NCI-H1048 (cell line): ENCODE measurements around the gene UCHL1.
A peak's percentile ranks its signal among the peaks of the same experiment; 100 is the strongest.
"Not testable (repeated sequence)": the region's sequence is repeated elsewhere in the genome, so short reads cannot be mapped to it uniquely, and the experiment has no call there.

Experiments
- DNase-seq: peaks from one replicate; lab custom pipeline; 2025; lab: John Stamatoyannopoulos, UW

UCHL1 gene

DNA sequence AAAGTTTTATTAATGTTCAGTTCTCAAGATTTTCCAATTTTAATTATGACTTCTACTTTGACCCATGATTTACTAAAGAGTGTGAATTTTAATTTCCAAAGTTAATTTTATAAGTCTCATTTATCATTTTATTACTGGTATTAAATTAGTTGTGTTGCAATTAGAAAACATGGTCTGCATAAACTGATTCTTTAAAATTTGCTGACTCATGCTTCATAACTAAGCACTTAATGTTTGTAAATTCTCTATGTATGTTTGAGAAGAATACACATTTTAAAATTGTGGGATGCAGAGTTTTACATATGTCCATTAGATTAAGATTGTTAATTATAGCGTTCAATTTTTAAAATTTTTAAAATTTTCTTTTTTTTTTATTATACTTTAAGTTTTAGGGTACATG lies 20.2 kb upstream of the UCHL1 start:
- DNase-seq: no peak

DNA sequence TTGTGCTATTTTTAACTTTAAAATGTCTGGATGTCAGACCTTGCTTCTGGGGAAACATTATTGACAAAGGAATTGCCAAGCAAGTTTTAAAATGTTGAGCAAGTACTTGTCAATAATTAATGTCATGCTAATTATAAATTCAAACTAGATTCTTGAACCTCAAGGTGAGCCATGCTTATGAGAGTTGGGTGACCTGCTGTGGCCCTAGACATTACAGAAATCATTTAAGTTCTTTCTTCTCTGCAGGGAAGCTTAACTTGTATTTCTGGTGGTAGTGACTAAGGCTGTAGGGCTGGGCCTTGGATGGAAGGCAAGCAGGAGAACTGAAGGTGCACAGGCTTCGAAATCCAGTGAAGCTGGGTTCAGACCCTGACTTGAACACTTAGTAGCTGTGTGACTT lies 14.8 kb upstream of the UCHL1 start:
- no peak for DNase-seq

DNA sequence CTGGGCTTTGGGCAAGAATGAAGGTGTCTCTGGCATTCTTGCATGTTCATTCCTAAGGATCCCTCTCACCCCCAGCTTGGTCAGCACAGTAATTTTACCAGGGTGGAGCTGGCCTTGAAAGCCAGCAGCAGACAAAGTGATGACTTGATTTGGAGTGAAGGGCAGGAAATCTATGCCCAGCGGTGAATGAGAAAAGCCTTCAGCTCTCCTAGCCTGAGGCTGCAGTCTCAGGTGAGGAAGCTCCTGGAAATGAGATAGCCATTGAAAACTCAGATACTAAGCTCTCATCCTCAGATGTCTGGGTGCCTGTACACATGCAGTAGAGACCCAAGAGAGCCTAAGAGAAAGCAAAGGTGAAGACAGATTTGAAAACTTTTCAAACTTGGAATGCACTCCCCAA lies 10.7 kb upstream of the UCHL1 start:
- DNase-seq: no peak

DNA sequence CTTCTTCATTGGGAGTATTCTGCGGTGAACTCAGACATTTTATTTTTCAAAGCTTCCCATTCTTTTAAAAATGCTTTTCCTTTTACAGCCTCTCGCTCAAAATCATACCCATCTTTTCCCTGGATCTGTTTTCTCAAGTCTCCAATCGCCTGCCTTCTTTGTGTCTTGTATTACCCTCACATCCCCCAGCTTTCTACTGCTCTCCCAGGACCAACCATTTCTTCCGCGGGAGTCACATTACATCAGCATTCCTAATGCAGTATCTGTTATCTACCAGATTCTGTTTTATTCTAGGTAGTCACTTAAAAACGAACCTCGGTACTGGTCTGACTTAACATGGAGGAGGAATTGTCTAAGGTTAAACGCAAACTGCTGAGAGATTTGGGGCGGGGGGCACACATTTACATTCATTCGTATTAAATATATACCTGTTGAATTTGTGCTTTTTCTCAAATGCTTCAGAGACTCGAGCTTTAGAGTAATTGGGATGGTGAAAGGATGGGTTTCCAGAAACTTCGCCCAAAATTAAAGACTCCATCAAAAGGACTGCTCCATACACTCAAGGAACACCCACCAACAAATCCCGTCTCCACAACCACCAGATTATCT lies 493 bp upstream of the UCHL1 start:
- DNase-seq: no peak

DNA sequence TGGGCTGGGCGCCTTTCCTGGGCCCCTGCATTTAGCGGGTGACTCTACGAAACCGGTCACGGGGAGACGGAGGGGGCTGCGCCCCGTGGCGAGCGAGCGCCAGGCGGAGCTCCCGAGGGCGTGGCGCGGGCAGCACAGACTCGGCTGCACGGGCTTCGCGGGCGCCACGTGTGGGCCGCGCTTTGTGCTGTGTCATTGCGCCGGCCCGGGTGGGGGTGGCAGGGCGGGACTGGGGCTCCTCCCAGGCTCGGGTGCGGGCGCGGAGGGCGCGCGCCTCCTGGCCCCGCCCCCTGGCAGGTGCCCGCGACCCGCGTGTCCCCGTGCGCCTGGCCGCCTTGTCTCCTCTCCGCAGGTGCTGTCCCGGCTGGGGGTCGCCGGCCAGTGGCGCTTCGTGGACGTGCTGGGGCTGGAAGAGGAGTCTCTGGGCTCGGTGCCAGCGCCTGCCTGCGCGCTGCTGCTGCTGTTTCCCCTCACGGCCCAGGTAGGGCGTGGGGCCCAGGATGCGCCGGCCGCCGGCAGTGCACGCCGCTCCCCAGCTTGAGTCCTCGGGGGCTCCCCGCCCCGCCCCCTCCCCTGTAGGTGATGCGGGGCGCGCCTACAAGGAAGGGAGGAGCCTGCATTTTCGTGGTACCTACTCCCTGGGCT lies 651 bp downstream of the UCHL1 start:
- DNase-seq: peak; percentile 39

DNA sequence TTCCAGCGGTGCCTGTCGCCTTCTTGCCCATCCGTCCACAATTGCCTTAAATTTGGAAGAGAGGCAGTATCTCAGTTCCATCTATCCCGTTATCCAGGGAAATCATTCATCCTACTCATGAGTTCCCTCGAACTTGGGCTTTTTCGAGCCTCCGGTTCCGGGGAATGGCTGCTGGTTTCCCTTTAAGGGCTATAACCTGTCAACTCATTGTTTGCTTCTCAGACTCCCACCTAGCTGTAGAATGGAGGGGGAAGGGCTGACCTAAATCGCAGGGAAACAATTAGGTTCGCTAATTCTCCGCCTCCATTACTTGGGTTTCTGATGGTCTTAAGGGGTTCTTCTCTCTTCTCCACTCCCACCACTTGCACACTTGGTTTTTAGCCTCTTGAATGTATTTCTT lies 1.2 kb downstream of the UCHL1 start:
- DNase-seq: no peak

DNA sequence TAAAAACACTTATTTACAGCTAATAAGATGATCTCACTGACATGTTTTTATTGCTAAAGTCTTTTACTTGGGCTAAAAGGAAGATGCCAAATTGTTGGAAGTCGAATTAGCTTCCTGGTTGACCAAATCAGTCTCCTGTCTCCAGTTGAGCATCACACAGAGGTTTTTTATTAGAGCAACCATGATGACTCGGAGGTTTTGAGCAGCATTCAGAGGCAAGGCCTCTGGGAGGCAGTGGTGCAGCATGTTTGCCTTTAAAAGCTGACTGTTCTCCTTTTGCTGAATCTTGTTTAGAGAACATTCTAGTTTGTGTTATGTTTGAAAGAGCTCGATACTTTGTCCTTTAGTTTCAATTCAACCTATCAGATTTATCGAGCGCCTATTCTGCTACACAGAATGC lies 2.1 kb downstream of the UCHL1 start:
- no peak for DNase-seq

DNA sequence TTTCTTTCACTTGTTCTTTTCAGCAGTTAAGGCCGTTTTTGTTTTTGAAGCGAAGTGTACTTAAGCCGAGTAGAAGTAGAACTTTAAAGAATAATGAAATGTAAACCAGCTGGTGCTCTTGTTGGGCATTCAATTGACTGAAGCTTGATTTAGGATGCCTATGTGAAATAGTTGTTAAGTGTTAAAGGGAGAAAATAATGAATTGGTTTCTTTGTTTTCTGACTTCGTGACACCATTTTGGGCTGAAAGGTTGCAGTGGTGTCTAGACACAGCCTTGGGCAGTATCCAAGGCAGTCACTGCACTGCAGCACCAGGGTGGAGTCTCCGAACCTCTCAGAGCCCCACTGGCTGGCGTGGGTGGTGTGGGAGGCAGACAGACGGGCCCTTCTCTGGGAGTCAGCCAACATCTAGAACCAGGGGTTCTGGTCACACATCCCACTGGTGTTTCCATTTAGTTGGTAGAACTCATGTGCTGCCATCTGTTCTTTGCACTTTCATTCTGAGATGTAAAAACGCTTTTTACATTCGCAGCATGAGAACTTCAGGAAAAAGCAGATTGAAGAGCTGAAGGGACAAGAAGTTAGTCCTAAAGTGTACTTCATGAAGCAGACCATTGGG lies 3.5 kb downstream of the UCHL1 start:
- no peak for DNase-seq

DNA sequence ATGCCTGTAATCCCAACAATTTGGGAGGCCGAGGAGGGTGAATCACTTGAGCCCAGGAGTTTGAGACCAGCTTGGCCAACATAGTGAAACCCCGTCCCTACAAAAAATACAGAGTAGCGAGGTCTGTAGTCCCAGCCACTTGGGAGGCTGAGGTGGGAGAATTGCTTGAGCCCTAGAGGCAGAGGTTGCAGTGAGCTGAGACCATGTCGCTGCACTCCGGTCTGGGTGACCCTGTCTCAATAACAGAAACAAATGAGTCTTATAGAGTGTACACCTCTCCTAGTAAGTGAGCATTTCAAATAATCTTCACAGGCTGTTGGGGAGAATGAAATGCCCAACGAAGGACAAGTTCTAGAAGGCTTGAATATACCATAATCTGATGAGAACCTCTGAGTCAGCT lies 5.5 kb downstream of the UCHL1 start:
- DNase-seq: no peak

DNA sequence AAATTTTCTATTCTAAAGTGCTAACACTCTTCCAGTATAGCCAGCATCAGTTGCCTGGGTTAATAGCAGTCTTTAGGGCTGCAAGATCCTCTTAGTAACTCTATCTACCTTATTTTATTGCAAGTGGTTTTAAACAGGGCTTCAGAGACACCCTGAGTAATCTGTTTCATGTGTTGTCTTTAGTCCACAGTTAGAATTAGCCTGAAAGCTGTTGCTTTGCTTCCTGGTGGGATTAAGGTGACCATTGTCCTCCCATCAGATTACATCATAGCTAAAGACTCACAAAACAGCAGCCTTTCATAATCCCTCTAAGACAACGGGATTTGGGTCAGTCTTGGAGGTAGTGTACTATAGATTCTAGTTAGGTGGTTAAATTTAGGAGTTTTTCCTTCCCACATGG lies 7.5 kb downstream of the UCHL1 start:
- DNase-seq: no peak

DNA sequence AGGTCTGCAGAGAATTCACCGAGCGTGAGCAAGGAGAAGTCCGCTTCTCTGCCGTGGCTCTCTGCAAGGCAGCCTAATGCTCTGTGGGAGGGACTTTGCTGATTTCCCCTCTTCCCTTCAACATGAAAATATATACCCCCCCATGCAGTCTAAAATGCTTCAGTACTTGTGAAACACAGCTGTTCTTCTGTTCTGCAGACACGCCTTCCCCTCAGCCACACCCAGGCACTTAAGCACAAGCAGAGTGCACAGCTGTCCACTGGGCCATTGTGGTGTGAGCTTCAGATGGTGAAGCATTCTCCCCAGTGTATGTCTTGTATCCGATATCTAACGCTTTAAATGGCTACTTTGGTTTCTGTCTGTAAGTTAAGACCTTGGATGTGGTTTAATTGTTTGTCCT lies 11.3 kb downstream of the UCHL1 start:
- no peak for DNase-seq

DNA sequence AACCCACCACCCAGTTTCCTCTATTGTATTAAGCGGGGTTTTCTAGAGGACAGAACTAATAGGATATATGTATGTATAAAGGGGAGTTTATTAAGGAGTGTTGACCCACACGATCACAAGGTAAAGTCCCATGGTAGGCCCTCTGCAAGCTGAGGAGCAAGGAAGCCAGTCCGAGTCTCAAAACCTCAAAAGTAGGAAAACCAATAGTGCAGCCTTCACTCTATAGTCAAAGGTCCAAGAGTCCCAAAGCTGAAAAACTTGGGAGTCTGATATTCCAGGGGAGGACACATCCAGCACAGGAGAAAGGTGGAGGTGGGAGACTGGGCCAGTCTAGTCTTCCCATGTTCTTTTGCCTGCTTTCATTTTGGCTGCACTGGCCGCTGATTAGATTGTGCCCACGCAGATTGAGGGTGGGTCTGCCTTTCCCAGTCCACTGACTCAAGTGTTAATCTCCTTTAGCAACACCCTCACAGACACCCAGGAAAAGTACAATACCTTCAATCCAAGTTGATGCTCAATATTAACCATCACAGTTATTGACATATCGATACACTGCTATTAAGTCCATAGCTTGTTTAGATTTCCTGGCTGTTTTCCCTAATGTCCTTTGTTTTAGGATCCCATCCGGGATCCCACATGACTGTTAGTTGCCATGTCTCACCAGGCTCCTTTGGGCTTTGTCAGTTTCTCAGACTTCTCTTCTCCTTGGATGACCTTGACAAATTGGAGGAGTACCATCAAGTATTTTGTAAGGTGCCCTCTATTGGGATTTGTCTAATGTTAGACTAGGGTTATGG lies 12.2 kb downstream of the UCHL1 start:
- no peak for DNase-seq

DNA sequence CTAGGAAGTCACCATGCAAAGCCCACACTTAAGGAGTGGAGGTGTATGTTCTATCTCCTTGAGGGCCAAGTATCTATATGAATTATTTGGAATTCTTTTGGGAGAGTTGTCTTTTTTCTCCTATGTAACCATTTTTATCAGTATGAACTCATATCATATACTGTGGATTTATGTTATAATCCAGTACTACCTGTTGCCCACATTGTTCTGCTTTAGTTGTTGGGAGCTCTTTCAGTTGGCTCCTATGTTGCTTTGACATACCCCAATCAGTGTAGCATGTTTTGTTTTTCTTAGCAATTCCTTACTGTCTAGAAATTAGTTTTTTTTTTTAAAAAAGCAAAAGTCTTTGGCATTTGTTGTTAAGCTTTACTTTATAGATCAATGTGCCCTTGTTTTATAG lies 13.0 kb downstream of the UCHL1 start:
- no peak for DNase-seq

DNA sequence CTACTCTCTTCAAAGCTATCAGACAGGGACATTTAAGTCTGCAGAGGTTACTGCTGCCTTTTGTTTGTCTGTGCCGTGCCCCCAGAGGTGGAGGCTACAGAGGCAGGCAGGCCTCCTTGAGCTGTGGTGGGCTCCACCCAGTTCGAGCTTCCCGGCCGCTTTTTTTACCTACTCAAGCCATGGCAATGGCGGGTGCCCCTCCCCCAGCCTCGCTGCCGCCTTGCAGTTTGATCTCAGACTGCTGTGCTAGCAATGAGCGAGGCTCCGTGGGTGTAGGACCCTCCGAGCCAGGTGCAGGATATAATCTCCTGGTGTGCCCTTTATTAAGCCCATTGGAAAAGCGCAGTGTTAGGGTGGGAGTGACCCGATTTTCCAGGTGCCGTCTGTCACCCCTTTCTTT lies 19.2 kb downstream of the UCHL1 start:
- DNase-seq: not testable (repeated sequence)

DNA sequence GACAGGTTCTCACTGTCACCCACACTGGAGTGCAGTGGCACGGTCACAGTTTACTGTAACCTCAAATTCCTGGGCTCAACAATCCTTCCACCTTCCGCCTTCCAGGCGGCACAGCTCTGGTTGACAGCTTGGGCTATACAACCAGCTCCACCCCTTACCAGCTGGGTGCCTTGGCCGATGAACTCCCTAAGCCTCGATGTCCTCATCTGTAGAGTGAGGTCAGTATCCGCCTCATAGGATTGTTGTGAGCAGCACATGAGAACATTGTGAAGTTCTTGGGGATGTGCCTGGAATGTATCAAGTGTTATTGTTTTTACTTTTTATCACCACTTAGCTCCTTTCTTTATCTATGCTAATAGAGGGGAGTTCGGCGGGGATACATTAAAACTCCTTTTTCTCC lies 23.3 kb downstream of the UCHL1 start:
- no peak for DNase-seq

DNA sequence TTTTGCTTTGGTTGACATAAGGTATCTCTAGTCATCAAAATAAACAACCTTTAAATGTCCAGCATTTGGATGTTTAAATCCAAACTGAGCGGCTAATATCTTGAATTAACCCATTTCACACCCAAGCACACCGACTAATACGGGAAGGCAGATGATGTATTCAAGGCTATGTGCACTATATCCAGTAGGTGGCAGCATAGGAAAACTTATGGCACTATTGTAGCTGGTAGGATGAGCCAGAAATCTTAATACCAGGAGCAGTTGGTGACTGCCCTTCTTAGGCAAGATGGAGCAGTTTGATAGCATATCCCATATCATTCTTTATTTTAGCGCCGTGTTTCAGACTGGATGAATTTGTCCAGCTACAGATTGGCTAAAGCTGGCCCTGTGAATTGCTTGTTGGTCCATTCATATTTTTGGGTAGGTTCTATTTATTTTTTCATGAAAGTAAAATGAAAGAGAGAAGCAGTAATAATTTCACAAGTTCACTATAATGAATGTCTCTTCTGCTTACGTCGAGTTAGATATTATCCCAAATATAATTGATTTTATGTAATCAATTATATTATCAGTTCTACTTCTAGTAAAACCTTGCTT lies 24.4 kb downstream of the UCHL1 start:
- DNase-seq: peak; percentile 66

DNA sequence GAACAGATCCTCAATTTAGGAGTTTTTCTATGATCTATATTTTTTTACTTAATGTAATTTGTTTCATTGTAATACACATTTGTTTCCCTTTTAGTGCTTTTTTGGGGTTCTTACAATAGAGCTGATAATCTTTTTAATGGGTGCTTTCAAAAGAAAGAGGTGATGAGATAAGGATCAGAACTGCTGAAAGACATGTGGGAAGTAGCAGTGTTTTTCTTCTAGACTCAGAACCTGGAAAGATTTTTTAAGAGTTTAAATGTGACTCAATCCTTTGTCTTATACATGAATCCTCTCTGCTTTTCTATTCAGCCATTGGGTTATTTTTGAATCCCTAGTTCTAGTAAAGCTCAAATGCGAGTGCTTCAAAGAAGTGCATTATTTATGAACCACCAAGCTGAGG lies 25.6 kb downstream of the UCHL1 start:
- no peak for DNase-seq

DNA sequence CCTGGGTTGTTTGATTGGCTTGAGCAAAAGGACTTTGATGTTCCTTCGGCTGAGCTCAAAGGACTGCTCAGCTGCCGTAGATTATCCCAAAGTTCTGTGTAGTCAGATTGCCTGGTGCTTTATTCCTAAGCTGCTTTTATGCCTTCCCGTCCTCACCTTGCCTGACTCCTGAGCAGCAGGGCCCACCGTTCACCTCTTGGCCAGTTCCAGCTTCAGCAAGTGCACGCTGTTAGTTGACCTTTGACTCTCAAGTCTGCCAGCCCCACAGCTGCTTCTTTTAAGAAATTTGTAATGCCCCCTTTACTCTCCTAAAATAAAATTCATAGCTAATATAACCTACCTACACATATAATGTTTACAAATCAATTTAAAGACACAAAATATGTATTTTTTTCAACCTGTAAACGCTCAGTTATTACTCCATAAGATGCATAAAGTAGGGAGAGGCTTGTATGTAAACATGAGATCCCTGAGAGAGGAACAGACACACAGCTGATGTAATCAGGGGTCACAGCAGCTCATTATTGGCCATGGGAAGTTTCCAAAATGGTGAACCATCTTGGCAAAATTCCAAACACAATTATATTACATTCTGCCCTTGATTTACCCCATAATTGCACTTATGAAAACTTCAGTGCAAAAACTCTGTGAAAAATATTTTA lies 28.6 kb downstream of the UCHL1 start:
- DNase-seq: no peak

DNA sequence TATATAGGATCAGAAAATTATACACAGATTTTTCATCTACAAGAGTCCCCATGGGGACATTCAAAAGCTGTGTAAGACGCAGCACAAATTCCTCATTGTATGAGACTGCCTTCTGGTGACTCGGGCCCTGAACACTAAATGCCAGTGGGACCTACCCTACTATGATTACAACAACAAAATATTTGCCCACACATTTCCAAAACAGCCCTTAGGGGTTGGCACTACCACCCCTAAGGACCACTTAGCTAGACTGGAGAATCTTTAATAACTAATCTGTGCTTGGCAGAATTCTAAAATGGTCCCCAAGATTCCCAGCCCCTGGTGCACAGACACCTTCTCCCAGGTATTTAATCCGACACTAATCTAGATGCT lies 29.1 kb downstream of the UCHL1 start:
- DNase-seq: no peak

DNA sequence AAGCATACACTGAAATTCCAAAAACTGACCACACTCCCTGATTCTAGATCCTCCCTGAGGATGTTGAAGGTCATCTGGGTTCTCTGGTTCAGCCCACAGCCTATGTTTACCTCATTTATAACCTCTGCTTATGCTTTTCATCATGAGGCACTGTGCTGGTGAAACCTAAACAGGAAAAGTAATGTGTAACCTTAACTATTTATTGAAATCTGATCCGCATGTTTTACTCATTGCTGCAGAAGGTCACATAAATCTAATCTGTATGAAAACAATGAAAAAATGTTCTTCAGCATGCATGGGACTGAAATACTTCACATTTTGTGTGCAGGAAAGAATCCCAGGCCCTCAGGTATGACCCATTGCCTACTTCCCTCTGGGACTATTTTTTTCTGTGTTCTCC lies 30.3 kb downstream of the UCHL1 start:
- no peak for DNase-seq

DNA sequence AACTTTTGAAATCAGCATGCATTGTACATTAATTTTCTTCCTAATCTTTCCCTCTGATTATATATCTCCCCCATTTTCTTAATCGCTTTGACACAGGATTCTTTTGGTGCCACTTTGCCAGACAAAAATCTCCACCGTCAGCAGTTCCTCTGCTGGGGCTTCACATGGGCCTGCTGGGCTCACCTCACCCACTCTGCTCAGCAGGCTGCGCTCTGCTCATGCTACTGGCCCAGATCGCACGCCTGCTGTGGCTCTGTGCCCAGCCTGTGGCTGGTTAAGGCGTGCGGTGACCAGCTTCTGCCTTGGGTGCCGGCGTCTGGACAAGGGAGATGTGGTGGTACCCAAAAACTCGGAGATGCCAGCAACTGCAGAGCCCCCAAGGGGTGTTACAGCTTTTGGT lies 31.1 kb downstream of the UCHL1 start:
- no peak for DNase-seq

DNA sequence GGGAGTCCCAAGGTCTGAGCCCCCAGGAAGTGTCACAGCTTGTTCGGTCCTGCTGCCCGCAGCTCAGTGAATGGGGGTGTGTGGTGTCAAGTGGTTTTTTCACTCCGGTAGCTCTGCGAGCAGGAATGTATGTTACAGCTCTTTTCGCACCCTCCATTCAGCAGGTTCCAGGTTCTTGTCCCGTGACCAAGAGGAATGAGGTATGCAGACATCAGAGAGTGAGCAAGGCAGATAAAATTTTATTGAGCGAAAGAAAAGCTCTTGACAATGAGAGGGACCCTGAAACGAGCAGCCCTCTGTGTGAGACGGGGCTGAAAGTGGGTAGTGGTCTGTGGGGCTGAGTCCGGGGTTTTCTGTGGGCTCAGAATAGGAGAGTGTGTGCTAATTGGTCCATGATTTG lies 31.5 kb downstream of the UCHL1 start:
- DNase-seq: no peak
